Dedifferentiated amniotic fluid mesenchymal stem cell (primary cell): Measurements from ENCODE around the gene TTLL11.
A peak's percentile ranks its signal among the peaks of the same experiment; 100 is the strongest.
"Not testable (repeated sequence)": the region's sequence is repeated elsewhere in the genome, so short reads cannot be mapped to it uniquely, and the experiment has no call there.

ENCODE experiments used
- DNase-seq: peaks from one replicate; pipeline ENCODE4 v3.0.0-alpha.2; 2016; ENCODE audit errors: extremely low spot score

TTLL11 gene

DNA sequence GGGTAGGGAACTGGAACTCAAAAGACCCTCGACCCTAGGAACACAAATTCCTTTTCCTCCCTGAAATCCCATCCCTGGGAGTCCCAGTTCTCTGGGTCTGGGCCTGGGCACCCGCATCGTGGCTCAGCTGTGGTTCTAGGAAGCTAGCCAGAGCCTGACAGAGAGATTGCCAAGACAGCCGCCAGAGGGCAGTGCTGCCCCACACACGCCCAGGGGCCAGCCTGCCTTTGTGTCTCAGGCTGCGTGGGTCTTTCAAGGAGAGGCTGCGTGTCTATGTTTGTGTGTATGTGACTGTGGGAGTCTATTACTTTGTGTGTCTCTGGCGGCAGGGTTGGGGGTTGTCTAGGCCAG is 32.0 kb upstream of the TTLL11 start:
- DNase-seq = peak; percentile 67

DNA sequence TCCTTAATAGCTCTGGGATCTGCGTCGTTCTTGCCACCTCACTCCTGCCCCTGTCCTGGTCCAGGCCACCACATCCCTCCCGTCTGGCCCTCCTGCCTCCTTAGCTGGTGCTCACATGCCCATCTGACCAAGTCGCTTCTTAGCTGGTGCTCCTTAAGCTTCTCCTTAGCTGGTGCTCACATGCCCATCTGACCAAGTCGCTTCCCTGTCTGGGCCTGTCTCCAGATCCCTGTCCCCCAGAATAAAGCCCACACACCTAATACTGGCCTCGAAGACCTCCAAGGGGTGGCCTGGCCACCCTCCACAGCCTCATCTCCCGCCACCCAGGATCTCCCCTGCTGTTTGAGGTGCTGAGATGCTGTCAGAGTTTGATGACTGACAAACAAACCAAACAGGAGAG is 31.4 kb upstream of the TTLL11 start:
- no peak for DNase-seq

DNA sequence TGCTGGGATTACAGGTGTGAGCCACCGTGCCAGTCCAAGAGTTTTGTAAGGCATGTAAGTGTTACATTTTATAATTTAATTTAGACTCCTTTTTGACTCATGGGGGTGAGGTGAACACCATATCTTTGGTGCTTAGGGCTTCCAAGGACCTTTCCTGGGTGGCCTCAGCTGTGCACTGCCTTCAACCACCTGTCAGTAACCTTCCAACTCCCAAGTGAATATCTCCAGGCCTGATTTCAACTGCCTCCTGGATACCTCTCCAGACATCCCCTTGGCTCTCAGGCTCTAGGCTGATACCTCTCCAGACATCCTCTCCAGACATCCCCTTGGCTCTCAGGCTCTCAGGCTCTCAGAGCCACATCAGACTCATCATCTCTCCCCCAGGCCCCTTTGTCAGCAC is 30.9 kb upstream of the TTLL11 start:
- DNase-seq = no peak

DNA sequence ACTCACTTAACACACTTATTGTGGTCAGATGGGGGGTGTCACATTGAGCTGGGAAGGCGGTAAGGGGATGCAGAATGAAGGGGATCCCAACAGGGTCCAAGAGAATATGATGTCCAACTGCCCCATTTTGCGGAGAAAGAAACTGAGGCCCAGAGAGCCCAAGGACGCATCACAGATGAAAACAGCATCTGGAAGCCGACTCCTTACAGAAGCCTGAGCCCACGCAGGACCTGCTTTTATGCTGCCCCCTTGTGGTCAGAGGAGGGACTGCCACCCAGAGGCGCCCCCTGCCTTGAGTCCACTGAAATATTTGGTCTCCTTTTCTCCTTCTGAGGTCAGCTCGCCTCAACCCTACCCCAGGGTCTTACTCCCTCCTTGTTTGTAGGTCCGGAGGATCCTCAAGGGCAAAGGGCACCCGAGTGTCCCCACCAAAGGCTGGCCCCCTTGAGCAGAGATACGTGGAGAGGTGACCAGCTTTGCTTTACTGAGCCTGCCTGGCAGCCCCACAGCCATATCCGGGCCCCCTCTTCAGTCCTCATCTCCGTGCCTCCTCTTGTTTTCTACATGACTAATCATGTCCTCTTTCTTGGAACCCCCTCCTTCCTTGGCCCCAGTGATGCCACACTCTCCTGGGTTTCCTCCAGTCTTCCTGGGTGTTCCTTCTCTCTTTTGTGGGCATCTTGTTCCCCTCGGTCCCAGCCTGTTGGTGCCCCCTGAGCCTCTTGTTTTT is 30.0 kb upstream of the TTLL11 start:
- peak; percentile 57 for DNase-seq

DNA sequence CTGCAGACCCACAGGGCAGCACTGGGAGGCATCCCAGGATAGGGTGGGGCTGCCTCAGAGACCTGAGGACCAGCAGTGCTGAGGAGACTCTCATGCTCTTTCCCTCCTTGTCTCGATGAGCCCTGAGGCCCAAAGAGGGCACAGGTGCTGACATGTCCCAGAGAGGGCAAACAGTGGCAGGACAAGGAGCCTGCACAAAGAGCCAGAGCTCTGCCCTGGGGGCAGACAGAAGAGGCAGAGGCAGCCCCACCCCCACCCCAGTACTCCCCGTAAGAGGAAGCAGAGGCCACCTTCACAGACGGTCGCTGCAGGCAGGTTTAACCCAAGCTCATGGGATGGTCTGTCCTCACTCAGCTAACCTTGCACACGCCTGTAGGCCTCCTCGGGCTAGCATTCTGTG is 29.4 kb upstream of the TTLL11 start:
- no peak for DNase-seq

DNA sequence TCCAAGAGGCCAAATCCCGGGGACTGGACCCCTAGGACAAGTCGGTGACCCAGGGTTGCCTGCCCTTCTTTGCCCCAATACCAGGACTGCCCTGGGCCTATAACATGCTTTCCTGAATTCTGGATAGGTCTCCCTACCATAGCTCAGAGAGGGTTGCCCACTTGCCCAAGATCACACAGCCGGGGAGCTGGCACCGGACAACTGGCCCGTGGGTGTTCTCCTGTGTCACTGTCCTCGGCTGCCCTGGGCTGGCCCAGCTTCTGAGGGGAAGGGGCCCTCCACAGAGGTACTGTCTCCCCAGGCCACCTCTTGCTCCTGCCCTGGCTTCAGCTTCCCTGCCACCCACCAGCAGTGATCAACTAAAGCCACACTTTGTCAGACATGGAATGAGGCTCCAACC is 28.8 kb upstream of the TTLL11 start:
- DNase-seq = no peak

DNA sequence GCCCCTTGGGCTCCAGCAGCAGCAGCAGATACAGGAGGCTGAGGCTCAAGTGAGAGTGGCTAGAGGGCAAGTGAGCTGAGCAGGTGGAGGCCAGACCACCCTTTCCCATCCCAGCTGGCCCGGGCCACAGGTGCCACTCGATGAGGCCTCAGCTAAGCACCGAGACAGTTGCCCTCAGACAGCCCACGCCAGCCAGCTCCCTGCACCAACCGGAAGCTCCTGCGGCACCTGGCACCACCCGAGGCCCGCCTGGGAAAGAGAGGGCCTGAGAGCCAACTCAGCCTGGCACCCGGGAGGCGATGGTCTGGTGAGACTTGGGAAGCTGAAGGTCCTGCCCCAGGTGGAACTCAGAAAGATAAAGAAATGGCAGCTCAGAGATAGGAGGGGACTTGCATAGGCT is 28.3 kb upstream of the TTLL11 start:
- no peak for DNase-seq

DNA sequence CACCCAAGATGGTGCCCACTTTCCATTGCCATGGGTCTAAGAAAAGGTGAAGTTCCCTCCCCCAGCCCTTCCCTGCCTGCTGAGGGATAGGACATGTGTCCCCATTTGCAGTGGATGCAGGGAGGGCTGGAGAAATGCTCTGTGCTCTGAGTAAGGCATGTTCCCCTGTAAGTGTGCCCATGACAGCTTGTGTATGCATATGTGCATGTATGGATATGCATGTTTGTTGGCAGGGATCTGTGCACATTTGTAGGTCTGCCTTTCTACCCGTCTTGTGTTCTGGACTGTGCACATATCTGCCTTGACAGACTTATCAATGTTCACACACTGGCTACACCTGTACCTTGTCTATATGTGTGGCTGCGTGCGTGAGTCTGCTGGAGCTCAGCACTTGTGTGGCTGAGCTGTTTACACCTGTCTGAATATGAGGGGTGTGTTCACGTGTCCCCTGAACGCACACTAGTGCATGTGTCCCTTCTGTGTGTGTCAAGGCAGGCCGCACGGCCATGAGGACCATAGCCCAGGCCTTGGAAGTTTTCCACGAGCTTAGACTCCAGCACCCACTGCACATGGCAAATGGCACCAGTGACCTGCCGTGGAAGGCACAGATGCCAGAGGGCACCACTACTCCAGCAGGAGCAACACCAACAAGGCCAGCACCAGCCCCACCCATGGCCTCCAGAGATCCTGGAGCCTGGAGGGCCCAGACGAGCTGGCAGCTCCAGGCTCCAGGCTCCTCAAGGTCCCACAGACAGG is 27.4 kb upstream of the TTLL11 start:
- no peak for DNase-seq

DNA sequence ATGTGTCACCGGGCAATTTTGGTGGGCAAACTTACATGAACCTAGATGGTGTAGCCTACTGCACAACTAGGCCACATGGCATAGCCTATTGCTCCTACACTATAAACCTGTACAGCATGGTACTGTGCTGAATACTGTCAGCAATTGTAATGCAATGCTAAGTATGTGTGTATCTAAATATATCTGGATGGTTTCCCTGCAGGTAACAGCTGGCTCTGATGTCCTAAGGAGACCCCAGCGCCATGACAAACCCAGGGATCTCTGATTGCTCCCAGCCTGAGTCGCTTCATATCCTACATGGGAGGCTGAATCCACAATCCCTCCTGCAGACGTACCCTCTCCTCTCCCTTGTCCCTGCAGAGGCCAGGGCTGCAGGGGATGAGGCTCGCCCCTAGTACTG is 26.6 kb upstream of the TTLL11 start:
- no peak for DNase-seq

DNA sequence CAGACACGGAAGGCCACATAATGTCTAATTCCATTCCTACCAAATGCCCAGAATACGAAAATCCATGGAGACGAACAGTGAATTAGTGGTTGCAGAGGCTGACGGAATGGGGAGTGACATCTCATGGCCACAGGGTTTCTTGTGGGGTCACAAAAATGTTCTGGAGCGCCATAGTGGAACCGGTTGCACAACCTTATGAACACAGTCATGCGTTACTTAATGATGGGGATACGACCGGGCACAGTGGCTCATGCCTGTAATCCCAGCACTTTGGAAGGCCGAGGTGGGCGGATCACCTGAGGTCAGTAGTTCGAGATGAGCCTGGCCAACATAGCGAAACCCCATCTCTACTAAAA is 26.0 kb upstream of the TTLL11 start:
- DNase-seq = no peak

DNA sequence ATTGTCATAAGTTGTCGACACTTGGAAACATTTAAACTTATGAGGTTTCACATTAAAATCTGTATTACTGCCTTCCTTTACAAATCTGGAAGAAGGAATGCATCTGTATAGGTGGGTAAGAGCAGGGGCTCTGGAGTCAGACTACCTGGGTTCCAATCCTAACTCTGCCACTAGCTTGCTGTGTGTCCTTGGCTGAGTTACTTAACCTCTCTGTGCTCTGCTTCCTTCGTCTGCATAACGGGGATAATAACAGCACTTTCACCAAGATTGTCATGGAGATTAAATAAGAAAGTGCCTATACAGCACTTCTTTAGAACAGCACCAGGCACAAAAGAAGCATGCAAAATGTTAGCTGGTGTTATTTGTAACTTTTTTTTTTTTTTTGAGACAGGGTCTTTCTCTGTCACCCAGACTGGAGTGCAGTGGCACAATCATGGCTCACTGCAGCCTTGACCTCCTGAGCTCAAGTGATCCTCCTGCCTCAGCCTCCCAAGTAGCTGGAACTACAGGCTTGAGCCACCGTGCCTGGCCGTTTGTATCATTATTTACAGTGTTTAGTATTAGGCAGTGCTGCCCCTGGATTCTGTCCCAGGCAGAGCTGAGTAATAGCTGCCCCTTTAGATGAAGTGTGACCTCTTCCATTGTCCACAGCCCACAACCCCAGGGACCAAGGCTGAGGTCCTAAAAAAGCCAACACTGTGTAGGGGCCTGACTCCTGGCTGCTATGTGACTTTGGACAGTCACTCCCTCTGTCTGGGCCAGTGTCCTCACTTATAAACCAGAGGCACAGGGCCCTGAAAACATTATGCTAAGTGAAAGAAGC is 25.4 kb upstream of the TTLL11 start:
- no peak for DNase-seq

DNA sequence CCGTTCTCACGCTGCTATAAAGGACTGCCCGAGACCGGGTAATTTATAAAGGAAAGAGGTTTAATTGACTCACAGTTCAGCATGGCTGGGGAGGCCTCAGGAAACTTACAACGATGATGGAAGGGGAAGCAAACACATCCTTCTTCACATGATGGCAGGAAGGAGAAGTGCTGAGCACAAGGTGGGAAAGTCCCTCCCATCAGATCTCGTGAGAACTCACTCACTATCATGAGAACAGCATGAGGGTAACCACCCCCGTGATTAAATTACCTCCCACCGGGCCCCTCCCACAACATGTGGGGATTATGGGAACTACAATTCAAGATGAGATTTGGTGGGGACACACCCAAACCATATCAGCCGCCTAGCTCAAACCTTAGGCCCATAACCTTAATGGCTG is 24.1 kb upstream of the TTLL11 start:
- DNase-seq = not testable (repeated sequence)

DNA sequence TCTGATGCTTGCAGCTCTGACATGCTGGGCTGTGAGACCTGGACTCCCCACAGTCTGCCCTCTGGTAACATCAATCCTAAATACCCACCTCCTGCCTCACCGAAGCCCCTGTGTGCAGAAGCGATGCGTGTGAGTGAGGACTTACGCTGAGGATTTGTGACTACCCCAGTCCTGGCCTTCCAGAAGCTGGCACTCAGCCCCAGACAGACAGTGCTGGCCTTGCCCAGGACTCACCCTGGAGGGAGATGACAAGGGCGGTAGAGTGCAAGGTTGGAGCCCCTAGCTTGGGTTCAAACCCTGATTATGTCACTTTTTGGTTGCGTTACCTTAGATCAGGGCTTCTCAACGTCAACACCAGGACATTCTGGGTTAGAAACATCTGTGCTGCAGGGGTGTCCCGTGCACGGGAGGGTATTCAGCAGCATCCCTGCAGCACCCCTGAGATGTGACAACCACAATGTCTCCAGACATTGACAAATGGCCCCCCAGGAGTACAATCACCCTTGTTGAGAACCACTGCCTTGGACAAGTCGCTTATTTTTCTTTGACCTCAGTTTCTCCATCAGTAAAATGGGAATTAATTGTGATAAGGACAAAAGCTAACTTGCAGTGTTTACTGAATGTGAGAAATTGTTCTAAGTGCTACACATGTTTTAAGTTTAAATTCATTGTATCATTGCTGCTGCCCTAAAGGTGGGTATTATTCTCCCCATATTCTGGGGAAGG is 23.5 kb upstream of the TTLL11 start:
- no peak for DNase-seq

DNA sequence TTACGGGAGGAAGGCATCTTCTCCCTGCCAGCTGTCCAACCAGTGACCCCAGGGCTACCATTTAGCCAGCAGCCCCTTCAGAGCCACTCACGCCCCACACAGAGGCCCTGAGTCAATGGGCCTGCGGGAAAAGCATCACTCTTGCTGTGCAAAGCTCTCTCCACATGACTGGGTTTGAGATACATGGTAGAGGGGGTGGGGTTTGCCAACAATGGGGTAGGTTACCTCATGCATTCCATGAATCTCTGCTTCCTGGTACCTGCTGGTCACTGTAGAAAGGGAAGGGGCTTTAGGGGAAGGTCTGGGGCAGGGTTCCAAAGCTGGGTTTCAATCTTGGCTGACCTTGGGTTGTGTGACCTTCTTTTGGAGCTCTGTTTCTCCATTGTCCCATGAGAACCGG is 22.9 kb upstream of the TTLL11 start:
- DNase-seq = no peak

DNA sequence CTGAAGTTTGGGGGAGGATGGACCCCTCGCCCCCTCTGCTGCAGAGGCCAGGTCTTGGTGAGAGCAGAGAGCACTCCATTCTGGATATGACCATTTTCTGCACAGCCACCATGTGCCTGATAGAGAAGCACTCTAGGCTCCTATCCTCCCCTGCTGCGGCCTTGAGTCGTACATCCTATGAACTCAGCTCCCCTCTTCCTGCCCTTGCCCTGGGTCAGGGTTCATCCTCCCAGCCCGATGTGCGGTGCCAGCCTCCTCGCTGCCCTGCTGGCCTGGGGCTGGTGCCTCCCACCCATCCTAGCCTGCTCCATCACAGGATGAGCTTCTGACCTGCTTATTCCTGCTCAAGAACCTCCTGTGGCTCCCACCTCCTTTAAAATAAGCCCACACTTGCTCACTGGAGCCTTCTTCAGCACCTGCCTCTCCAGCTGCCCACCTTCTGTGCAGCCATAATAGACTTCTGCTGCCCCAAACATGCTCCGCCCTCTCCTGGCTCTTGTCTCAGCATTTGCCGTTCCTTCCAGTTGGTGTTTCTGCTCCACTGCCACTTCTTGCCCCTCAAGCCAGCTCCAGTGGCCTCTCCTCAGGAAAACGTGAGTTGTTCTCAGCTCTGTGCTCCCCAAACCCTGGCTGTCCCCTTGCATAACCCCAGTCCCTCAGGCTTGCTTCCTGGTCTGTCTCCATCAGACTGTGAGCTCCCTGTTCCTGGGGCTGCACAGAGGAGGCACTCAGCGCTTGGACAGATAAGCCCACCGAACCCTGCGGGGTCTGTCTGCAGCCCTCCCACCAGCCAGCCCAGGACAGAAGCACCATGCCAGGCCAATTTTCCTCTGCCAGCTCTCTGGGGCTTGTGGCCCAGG is 22.3 kb upstream of the TTLL11 start:
- no peak for DNase-seq

DNA sequence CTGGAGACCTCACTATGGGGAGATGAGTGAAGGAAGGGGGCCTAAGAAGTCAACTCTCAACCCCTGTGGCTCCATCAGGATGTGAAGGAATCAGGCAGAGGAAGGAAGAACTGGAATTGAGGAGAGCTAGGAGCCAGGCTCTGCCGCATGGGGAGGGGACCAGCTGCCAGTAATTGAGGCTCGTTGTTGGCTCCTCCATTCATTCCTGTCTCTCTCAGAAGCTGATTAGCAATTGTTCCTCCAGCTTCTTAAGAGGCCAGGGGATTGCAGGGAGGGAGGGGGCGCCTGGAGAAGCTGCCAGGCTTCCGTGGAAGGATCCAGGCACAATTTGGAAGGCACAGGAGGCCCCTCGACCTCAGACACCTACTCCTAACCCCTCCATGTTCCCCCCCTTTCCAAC is 20.5 kb upstream of the TTLL11 start:
- no peak for DNase-seq

DNA sequence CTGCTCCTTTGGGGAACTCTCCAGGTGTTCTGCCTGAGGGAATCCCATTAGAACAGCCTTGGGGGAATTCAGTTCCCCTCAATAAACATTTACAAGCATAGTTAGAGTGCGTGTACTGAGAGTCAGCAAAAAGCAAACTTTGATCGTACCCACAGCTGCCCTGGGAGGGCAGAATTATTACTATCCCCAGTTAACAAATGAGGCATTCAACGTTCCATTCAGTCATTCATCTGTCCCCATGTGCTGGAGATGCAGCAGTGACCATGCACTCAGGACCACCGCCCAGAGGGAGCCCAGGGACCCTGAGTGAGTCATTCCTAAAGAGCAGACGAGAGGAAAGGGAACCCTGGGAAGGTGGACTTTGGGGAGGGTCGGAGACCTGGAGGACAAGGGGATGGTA is 19.1 kb upstream of the TTLL11 start:
- no peak for DNase-seq

DNA sequence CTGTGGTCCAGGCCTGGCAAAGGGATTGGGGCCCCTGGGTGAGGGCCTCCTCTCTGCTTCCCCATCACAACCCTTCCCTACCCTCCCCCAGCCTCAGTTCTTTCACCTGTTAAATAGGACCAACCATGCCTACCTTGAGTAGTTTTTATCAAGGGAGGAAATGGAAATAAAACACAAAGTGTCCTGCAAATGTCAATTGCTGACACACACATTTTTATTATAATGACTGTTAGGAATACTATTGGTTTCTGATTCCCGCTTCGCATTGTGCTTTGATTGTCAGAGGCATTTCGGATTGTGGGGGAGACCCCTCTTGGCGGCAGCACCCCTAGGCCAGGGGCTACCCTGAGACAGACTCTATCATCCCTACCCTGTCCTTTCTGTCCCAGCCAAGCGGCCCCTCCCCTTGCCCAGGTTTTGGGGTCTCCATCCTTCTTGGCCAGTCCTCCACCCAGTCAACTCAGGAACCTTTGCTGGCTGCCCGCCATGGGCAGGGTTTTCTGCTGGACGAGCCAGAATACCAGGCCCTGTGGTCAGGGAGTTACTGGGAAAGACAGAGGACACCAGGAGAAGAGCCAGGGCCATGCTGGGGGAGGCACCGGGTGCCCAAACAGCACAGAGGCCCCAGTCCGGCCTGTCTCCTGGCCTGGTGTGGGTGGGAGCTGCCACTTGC is 18.4 kb upstream of the TTLL11 start:
- no peak for DNase-seq

DNA sequence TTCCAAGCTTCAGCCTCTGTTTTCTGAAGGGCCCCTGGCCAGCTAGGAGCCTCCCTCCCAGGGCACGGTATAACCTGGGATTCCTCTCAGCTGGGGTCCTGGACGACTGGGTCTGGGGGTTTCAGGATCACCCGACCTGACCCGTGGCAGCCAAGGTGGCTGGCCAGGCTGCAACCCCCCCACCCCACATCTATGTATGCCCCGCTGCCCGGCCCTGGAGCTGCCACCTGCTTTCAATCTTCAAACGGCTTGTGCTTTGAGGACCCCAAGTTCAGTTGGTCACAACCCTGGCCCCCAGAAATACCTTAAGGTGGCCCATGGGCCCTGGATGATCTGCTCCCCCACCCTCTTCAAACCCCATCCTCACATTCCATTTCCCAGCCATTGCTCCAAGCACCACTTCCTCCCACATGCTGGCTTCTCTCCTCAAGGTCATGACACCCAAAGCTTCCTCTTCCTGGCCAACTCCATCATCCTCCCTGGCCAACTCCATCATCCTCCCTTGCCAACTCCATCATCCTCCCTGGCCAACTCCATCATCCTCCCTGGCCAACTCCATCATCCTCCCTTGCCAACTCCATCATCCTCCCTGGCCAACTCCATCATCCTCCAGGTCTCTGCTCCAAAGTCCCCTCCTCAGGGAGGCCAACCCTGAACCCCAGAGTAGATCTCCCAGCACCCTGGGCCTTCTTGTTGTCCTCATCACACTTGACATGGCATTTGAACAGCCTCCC is 17.2 kb upstream of the TTLL11 start:
- DNase-seq = no peak
